Right ventricle myocardium inferior (tissue), 1 donor: ENCODE data around the gene CAPG. TPM values are rescaled to one million over a fixed set of nuclear protein-coding genes. Genes with fewer than 3 reads are reported as not detected.
"Not testable (repeated sequence)": the region's sequence is repeated elsewhere in the genome, so short reads cannot be mapped to it uniquely, and the experiment has no call there.

Source experiments
- ATAC-seq: fragments of 200-7000 bp; cut with Tn5 transposase; one replicate; pipeline ENCODE4 v1.9.1; 2020; ENCODE audit warnings: mild to moderate bottlenecking, moderate library complexity
- DNase-seq: peaks from one replicate; pipeline ENCODE4 v3.0.0; 2021; ENCODE audit errors: missing footprints
- intact Hi-C: fragments of 100-400 bp; cut with DNase I; formaldehyde crosslinking; loops from one replicate; pipeline ENCODE4 v1.11.0; 2022
- total RNA-seq: library from RNA; stranded (reverse); fragmentation: NEBNext Ultra II Directional; extraction: Animal tissue kit (Norgen Biotek cat#: 25700); gene quantifications from one replicate; pipeline ENCODE4 v1.2.1, GENCODE V29; 2021
- donor health status: DM: no; HTN: yes; CAD: no; lungs with severe emphysema.

The CAPG gene
- total RNA-seq, 1 donor from 2014 or later = 5.2 TPM

GRCh38 chr2:85401464-85401805 lies 8.7 kb downstream of the CAPG start:
- no peak for ATAC-seq
- intact Hi-C loops = no loop called here
- no peak for DNase-seq

GRCh38 chr2:85400541-85401463 lies 9.4 kb downstream of the CAPG start:
- intact Hi-C loops = no loop called here
- no peak for ATAC-seq

DNA sequence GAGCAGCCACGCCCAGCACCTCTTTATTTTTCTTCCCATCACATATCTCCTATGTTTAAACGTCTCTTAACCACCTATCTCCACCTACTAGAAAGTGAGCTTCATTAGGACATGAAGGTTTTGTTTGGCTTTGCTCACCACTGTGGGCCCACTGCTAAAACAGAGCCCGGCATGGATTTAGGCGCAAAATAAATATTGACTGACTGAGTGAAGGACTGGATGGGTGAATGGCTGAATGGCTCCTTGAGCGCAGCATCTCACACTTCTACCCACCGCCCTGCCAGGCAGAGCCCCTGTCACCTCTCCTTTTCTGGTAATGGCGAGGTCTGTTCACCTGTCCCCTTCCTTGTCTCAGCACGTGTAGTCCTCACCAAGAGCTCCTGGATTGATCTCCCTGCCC lies 10.1 kb downstream of the CAPG start:
- DNase-seq (no peak), ATAC-seq (no peak)
- intact Hi-C loops = no loop called here

More at GRCh38 chr2:85400541-85401463, 9.4 kb downstream of the CAPG start:
- no peak for DNase-seq

DNA sequence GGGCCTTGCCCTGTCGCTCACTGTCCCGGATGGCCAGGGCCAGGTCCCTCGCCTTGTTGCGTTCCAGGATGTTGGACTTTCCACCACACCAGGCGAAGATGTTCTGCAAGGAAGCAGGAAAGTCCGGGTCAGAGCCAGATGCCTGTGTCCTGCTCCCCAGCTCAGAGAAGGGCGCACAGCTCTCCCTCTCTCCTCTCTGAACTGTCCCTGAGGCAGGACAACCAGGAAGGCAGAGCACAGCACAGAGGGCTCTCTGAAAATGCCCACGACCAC lies 11.0 kb downstream of the CAPG start:
- ATAC-seq (no peak), DNase-seq (no peak)
- intact Hi-C loops = no loop called here

GRCh38 chr2:85398426-85399182 lies 11.6 kb downstream of the CAPG start:
- intact Hi-C loops = no loop called here
- no peak for ATAC-seq
- no peak for DNase-seq

GRCh38 chr2:85397925-85398331 lies 12.2 kb downstream of the CAPG start:
- intact Hi-C loops = no loop called here

DNA sequence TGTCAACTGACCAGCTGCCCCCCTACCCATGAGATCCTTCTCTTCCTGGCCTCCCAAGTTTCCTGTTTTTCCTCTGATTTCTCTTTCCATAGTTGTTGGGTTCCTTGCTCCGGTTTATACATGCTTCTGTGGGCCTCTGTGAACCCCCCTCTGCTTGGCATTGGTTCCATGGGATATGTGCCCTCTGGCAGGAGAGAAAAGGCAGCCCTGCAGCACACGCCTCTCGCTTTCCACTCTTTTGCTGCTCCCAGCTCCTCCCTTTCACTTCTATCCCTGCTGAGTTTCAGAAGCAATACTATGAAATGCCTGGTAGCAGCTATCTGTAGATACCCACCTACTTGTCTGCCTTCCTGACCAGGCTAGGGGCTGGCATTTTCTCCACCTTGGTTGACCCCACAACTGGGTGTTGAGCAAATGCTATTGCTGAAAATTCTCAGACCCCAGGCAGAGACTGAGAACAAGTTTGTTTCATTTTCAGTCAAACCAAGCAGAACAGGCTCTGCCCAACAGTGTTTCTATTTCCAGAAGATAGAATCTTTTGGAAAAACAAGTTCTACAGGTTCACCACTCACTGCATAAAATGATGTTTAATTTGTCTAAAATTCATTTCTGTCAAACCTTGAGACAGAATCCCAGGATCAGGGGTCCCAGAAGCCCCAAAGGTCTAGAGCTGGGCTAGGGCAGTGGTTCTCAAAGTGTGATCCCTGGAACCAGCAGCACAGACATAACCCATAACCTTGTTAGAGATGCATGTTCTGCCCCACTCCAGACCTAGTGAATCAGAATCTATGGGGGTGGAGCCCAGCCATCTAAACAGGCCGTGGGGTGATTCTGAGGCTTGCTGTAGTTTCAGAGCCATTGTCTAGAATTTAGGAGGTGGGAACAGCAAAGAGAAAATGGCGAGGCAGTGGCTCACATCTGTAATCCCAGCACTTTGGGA lies 13.4 kb downstream of the CAPG start:
- intact Hi-C loops = no loop called here
- DNase-seq (no peak), ATAC-seq (no peak)

More at GRCh38 chr2:85397925-85398331, 12.2 kb downstream of the CAPG start:
- DNase-seq = no peak
- ATAC-seq = no peak

DNA sequence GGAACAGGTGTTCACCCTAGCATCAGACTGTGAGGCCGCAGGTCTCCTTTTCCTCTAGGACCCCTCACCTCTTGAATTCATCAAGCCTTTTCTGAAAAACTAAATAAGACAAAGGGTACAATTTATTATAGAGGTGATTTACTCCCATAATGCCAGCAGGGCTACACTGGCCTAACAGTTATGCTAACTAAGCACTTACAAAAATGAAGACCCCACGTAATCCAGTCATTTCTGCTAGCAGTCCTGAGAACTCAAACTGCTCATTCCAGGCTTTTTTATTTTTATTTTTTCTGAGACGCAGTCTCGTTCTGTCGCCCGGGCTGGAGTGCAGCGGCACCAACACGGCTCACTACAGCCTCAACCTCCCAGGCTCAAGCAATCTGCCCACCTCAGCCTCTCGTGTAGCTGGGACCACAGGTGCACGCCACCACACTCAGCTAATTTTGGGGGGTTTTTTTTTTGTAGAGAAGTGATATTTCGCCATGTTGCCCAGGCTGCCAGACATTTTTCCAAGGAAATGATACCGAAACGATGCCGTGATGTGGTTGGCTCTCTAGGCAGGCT lies 14.2 kb downstream of the CAPG start:
- no peak for DNase-seq
- intact Hi-C loops = no loop called here
- ATAC-seq = no peak

- intact Hi-C loops = no loop called here
- DNase-seq (no peak), ATAC-seq (no peak)
Observed at GRCh38 chr2:85394976-85395375, 15.2 kb downstream of the CAPG start.

GRCh38 chr2:85394261-85394681 lies 15.9 kb downstream of the CAPG start:
- intact Hi-C loops = no loop called here
- no peak for ATAC-seq
- no peak for DNase-seq

DNA sequence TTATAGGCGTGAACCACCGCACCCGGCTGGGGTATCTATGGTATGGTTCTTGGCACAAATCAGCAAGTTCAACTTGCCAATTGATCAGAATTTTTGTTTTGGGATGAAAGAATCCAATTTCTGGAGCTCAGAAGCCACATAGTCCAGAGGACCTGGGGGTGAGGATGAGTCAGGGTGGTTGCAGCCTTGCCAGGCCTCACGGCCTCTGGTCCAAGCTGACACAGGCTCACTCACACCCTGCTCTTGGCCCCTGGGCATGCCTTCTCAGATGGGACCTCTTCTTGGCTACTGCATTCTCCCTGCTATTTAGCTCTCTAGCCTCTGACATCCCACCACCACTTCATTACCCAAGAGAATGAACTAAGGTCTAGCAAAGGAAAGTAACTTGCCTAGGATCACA lies 16.3 kb downstream of the CAPG start:
- intact Hi-C loops = no loop called here
- no peak for ATAC-seq
- DNase-seq = no peak

- intact Hi-C loops = no loop called here
- DNase-seq = no peak
Observed at GRCh38 chr2:85390941-85391669, 19.1 kb downstream of the CAPG start.

GRCh38 chr2:85388878-85389538 lies 21.2 kb downstream of the CAPG start:
- ATAC-seq = no peak
- intact Hi-C loops = no loop called here

More at GRCh38 chr2:85390941-85391669, 19.1 kb downstream of the CAPG start:
- ATAC-seq = peak; percentile 40

GRCh38 chr2:85387754-85388153 lies 22.4 kb downstream of the CAPG start:
- no peak for ATAC-seq
- no peak for DNase-seq
- intact Hi-C loops = no loop called here

More at GRCh38 chr2:85388878-85389538, 21.2 kb downstream of the CAPG start:
- DNase-seq = no peak

DNA sequence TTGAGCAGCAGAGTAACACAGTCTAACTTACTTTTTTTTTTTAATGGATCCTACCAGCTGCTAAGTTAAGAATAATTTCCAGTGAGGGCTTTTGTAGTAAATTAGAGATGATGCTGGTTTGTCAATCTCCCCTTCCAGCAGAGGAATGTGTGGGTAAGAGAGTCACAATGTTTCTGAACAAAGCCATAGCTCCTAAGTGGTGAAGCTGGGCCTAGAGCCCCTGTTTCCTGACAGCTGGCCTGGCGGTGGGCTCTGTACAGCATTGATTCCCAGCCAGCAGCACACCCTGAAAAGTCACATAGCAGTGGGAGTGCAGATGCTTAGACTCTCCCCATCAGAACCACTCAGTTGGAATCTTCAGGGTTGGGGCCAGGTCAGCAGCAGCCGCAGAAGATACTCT lies 24.4 kb downstream of the CAPG start:
- ATAC-seq (no peak), DNase-seq (no peak)
- intact Hi-C loops = no loop called here

DNA sequence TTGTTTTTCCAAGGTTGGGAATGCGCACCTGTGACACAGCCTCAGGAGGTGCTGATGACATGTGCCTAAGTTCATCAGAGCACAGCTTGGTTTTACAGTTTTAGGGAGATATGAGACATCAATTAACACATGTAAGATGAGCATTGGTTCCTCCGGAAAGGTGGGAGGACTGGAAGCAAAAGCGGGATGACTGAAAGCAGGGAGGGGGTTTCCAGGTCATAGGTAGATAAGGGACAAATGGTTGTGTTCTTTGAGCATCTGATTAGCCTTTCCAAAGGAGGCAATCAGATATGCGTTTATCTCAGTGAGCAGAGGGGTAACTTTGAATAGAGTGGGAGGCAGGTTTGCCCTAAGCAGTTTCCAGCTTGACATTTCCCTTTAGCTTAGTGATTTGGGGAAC lies 26.3 kb downstream of the CAPG start:
- no peak for ATAC-seq
- no peak for DNase-seq
- intact Hi-C loops = no loop called here

- intact Hi-C loops, ATAC-seq, DNase-seq: not testable (repeated sequence)
Observed at GRCh38 chr2:85383151-85383550, 27.0 kb downstream of the CAPG start.

DNA sequence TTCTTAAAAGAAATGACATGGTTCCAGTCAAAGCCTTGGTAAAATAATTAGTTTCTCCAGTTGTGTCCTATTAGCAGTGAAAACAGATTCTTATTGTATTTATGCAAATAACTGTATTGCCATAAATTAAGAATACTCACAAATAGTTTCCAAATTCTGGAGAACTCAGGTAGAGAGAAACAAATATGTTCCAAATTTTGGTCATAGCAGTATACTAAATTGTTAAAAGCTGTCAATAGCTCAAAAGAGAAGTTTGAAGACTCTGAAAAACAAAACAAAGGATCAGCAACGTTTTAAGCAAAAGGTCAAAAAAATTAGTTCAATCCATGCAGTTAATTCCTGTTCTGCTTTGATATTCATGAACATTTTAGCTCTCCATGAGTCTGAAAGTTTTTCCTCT lies 30.1 kb downstream of the CAPG start:
- ATAC-seq = no peak
- DNase-seq = no peak
- intact Hi-C loops = no loop called here
